Activated CD4-positive, CD25-positive, alpha-beta regulatory T cell treated with anti-CD3 and anti-CD28 coated beads, Interleukin-2, amount 50 U/mL, for 24 hours (primary cell): ENCODE results near the gene GNG12.

Experiments
- ATAC-seq, 2 donors: fragments of 150-1000 bp; cut with Tn5 transposase; one replicate each; pipeline ENCODE4 v1.10.0; 2021; ENCODE audit warnings: mild to moderate bottlenecking in 1 of 2, moderate library complexity in 1 of 2

Gene GNG12

GRCh38 chr1:67814121-67814772 is 19.0 kb downstream of the GNG12 start:
- no peak for ATAC-seq

DNA sequence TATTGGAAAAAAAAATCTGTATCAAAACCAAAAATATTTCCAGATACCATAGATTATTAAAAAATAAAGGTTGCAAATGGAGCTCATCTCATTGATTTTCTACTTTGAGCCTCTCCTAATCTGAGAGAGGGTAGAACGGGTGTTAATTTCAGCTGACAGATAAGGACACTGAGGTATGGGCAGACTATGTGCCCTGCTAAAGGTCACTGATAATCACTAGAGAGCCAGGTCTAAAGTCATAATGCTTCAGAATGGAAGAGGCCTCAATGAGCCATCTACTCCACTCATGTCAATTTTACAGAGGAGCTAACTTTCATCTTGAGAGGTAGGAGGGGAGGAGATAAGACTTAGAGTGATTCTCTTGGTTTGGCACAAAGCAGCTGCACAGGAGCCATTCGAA is 21.0 kb downstream of the GNG12 start:
- ATAC-seq, result no peak

DNA sequence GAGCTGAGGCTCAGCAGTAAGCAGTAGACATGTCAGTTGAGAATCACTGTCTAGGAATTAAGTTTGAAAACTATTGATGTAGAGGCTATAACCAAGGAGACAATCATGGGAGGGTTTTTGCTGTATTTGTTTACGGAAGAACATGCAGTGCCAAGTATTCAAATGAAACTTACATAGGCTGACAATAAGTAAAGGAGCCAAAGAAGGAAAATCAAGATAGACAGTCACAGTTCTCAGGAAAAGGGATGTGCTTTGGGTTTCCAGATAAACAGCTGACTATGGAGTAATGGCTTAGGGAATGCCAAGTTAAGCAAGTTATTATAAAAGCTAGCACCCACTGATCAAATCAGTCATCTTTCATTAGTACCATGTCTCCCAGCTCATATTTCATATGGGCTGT is 21.5 kb downstream of the GNG12 start:
- ATAC-seq, result no peak

GRCh38 chr1:67809887-67810286 is 23.4 kb downstream of the GNG12 start:
- no peak for ATAC-seq

DNA sequence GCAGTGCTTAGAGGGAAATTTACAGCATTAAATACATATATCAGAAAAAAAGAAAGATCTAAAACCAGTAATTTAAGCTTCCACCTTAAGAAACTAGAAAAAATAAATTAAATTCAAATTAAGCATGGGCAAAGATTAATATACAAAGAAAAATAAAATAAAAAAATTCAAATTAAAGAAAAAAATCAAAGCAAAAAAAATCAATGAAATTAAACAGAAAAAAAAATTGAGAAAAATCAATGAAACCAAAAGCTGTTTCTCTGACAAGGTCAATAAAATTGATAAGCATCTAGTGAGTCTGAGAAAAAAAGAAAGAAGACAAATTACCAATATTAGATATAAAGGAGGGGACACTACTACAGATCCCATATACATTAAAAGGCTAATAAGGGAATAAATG is 26.0 kb downstream of the GNG12 start:
- no peak for ATAC-seq

DNA sequence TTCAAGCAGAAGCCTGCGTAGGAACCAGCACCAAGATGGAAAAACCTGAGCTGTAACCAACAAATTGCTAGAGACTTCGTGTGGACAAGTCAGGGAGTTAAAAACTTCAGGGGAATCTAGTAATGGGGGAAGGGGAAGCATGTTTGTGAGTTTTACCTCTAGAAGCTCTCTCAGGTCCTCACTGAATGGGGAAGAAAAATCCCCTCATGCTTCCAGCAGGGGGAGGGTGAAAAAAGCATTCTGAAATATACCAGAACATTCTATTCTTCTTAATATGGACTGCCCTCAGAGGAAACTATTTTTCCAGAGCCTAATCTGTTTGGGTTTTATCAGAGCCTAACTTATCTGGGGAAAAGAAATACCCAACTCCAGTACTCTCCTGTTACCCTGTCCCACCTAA is 28.6 kb downstream of the GNG12 start:
- no peak for ATAC-seq

- no peak for ATAC-seq
Measured at GRCh38 chr1:67803380-67804279, 29.6 kb downstream of the GNG12 start.

- no peak for ATAC-seq
Measured at GRCh38 chr1:67802565-67802964, 30.7 kb downstream of the GNG12 start.

GRCh38 chr1:67801903-67802302 is 31.4 kb downstream of the GNG12 start:
- ATAC-seq, result no peak

GRCh38 chr1:67795179-67795912 is 37.9 kb downstream of the GNG12 start:
- no peak for ATAC-seq

- ATAC-seq, result no peak
Measured at GRCh38 chr1:67793562-67793961, 39.7 kb downstream of the GNG12 start.

GRCh38 chr1:67792741-67793458 is 40.4 kb downstream of the GNG12 start:
- no peak for ATAC-seq

- no peak for ATAC-seq
Measured at GRCh38 chr1:67792103-67792502, 41.2 kb downstream of the GNG12 start.

- ATAC-seq, result no peak
Measured at GRCh38 chr1:67791686-67792085, 41.6 kb downstream of the GNG12 start.

DNA sequence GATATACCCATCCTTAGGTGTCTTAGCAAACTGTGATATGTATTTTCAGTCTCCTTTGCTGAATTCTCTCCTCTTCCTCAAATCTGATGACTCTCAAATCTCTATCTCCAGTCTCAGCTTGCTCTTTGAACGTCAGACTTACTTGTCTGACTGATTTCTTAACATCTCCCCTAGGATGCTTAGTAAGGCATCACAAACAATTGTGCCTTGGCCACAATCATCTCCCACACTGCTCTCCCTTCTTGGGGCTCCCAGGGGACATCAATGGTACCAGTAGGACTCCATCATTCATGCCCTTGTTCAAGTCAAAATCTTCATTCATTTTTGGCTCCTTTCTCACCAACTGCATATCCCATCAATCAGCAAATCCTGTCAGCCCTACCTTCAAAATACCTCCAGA is 42.0 kb downstream of the GNG12 start:
- no peak for ATAC-seq

DNA sequence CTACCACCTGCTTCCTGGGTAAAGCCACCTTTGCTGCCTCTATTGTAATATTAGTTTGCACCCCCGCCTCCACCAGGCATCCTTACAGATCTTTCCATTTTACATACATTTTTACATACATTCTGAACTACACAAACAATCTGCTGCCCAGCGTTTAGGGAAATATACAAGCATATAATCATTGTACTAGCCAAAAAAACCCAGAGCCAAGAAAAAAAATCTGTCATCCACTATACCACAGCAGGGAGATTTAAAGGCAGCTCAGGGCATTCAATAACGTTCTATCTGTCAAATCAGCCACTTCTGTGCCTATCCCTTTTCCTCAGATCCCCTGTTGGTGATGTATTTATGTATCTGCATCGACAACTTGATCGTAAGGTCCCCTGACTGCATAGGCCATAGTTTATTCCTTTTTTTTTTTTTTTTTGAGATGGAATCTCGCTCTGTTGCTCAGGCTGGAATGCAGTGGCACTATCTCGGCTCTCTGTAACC is 43.0 kb downstream of the GNG12 start:
- no peak for ATAC-seq

DNA sequence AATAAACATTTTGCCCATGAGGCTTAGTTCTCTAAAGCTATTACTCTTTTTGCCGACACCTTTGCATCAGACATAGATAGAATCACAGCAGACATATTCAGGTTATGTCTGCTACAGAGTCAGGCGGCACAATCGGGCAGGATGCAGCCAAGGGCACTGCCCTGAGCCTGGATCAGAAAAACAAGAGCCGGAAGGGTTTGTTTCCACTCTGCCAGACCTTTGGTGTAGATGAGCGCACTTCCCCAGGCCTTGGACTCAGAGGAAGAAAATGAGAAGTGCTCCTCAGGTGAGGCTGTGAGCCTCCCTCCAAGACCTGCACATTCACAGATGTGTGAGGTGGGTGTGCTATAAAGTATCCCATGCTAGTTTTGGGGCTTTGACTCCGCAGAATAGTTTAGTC is 43.7 kb downstream of the GNG12 start:
- no peak for ATAC-seq

GRCh38 chr1:67788904-67789303 is 44.4 kb downstream of the GNG12 start:
- ATAC-seq, result no peak

- no peak for ATAC-seq
Measured at GRCh38 chr1:67788238-67788790, 45.0 kb downstream of the GNG12 start.

DNA sequence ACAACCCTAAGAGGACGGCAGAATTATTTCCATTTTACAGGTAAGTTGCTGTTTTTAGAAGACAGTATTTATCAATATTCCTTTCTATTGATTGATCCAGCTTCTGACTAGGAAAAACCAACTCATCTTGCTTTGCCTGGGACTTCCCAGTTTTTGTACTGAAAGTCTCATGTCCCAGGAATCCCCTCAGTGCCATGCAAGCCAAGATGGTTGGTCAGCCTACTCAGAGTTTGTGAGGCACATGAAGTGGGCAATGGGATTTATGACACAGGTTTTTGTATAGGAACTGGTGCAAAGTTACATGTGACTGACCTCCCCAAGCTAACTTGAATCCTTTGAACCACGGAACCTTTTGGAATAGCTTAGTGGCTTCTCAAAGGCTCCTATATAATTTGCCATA is 45.5 kb downstream of the GNG12 start:
- ATAC-seq, result no peak

DNA sequence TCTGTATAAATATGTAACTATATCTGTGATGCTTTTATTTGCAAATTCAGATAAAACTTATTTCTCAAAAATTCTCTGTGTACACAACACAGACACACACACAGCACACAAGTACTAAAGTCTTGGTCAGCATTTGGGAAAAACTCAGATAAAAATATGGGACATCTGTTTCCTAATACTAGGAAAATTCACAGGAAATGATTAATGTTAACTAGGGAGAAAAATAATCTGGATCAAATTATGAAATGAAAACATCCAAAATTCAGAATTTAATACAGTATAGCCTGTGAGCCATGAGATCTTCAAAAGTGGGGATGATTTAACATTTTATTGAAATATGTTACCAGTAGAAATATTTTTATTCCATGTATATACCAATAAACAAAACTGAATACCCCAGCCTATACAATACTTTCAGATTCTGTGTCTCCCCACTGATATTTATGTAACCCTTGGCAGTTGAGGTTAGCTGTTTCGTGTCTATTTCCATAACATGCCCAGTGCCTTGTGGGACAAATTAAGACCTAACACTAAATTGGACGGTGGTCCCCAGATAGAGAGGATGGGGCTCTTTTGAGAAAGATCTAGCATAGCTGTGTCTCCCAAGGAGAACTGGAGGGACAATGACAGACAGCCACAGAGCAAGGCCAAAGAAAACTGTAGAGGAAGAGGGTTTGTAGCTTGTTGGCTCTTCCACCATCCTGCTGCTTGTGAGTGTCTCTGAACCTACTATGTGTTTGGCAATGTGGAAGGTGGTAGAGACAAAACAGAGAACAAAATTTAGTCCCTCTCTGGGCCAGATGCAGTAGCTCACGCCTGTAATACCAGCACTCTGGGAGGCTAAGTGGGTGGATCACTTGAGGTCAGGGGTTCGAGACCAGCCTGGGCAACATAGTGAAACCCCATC is 47.2 kb downstream of the GNG12 start:
- ATAC-seq, result no peak
